Breast epithelium (tissue), 4 donors: ENCODE measurements around the gene PHKA2. TPM values are rescaled to one million over a fixed set of nuclear protein-coding genes. Genes with fewer than 3 reads are reported as not detected.

Experiments
- DNase-seq, 2 donors: peaks; one replicate each; pipeline ENCODE4 v3.0.0-alpha.2; 2019; ENCODE audit warnings: low spot score in 2 of 2
- H3K27ac ChIP-seq, 2 donors: fragments of 200-600 bp; sonication (generic) in 1 of 2; one replicate each; pipeline ENCODE4 v1.5.1; 2016 to 2019; ENCODE audit warnings: mild to moderate bottlenecking in 1 of 2
- H3K27me3 ChIP-seq, 2 donors: fragments of 200-600 bp; sonication (generic) in 1 of 2; one replicate each; pipeline versions ENCODE4 v1.5.1 to v1.6.0; 2017 to 2019; ENCODE audit warnings: control low read depth in 1 of 2, mild to moderate bottlenecking in 1 of 2
- H3K36me3 ChIP-seq: fragments of 200-600 bp; one replicate; pipeline ENCODE4 v1.5.1; 2019
- H3K4me1 ChIP-seq, 2 donors: fragments of 200-600 bp; sonication (generic); one replicate each; pipeline ENCODE4 v1.5.1; 2016 to 2019; ENCODE audit warnings: control low read depth in 1 of 2
- H3K4me3 ChIP-seq, 3 donors: fragments of 200-600 bp; sonication (generic); 1 replicate in 2 of 3; 2 replicates in 1 of 3; pipeline ENCODE4 v1.5.1; 2016 to 2019; ENCODE audit warnings: mild to moderate bottlenecking in 3 of 3, moderate library complexity in 2 of 3
- H3K9me3 ChIP-seq, 2 donors: fragments of 200-600 bp; sonication (generic) in 1 of 2; one replicate each; pipeline ENCODE4 v1.5.1; 2016 to 2019; ENCODE audit warnings: control low read depth in 1 of 2
- CTCF ChIP-seq, 3 donors: fragments of 450-650 bp; IDR thresholded peaks; one replicate each; pipeline ENCODE4 v1.5.1; 2016 to 2017; ENCODE audit warnings: antibody characterized with exemption in 3 of 3, mild to moderate bottlenecking in 3 of 3, moderate library complexity in 3 of 3
- POLR2A ChIP-seq: fragments of 450-650 bp; IDR thresholded peaks from one replicate; pipeline ENCODE4 v1.6.1; 2016; ENCODE audit warnings: antibody characterized with exemption, mild to moderate bottlenecking, moderate library complexity
- POLR2AphosphoS5 ChIP-seq, 3 donors: sonication (generic); formaldehyde crosslinking; IDR thresholded peaks; one replicate each; pipeline ENCODE4 v1.6.1; 2017; ENCODE audit warnings: antibody characterized with exemption in 3 of 3
- intact Hi-C: fragments of 100-400 bp; cut with DNase I; formaldehyde crosslinking; loops from one replicate; pipeline ENCODE4 v1.15.1; 2023; ENCODE audit warnings: low total_unique reads
- total RNA-seq, 3 donors: library from RNA; depleted of rRNA; stranded (reverse); fragments of >200 nt; gene quantifications; one replicate each; pipeline ENCODE4 v1.1.0, GENCODE V29; 2016

The PHKA2 gene
- total RNA-seq, 3 donors from 2014 or later = 22.7 to 27.1 (median 25.6) TPM

GRCh38 chrX:19003756-19004155 is 19.8 kb upstream of the PHKA2 start:
- intact Hi-C loops = no loop called here
- Histone ChIP-seq H3K27ac (no peak overlapping the region), H3K4me1 (no peaks in the 10 kb centered on the region)

GRCh38 chrX:18998653-18999052 is 14.7 kb upstream of the PHKA2 start:
- no peaks in the 10 kb centered on the region for H3K9me3 ChIP-seq
- no peaks in the 10 kb centered on the region for H3K36me3 ChIP-seq
- TF ChIP-seq POLR2AphosphoS5 (IDR thresholded peaks at IDR 0.05) (no peak), POLR2A (no peak), CTCF (IDR thresholded peaks at IDR 0.05) (no peak)
- H3K4me3 ChIP-seq = no peak overlapping the region
- DNase-seq = no peak
- intact Hi-C loops = no loop called here
- peaks cover 0 to 9% of the 10 kb centered on the region in 2 donors for H3K27me3 ChIP-seq
- H3K4me1 ChIP-seq = no peaks in the 10 kb centered on the region
- no peak overlapping the region for H3K27ac ChIP-seq

More at GRCh38 chrX:19003756-19004155, 19.8 kb upstream of the PHKA2 start:
- no peak for DNase-seq
- peaks cover 0 to 5% of the 10 kb centered on the region in 2 donors for H3K27me3 ChIP-seq
- H3K4me3 ChIP-seq = no peak overlapping the region
- TF ChIP-seq POLR2A (no peak), CTCF (IDR thresholded peaks at IDR 0.05) (no peak), POLR2AphosphoS5 (IDR thresholded peaks at IDR 0.05) (no peak)
- no peaks in the 10 kb centered on the region for H3K36me3 ChIP-seq
- H3K9me3 ChIP-seq = no peaks in the 10 kb centered on the region

GRCh38 chrX:18997916-18998315 is 14.0 kb upstream of the PHKA2 start:
- intact Hi-C loops = no loop called here
- no peak for DNase-seq
- Histone ChIP-seq H3K9me3 (no peaks in the 10 kb centered on the region), H3K36me3 (no peaks in the 10 kb centered on the region), H3K4me3 (no peak overlapping the region), H3K4me1 (no peaks in the 10 kb centered on the region), H3K27me3 (peaks cover 0 to 9% of the 10 kb centered on the region in 2 donors), H3K27ac (no peak overlapping the region)
- no peak for TF ChIP-seq CTCF (IDR thresholded peaks at IDR 0.05)
- TF ChIP-seq POLR2A = no peak
- no peak for TF ChIP-seq POLR2AphosphoS5 (IDR thresholded peaks at IDR 0.05)

DNA sequence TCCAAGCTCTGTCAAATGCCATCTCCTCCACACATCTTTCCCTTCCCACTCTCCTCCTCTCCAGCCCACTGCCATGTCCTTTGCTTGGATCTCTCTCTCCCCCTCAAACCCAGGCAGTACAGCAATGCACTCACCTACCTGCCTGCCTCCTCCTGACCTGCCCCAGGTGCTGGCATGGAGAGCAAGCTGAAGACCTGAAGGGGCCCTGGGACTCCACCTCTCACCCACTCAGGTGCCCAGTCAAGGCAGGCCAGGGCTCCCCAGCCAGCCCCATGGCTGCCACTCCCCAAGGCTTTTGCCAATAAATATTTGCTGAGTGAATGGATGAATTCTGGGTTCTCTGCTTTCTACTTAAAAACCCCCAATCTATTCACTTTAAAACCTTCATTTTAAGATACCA is 12.6 kb upstream of the PHKA2 start:
- Histone ChIP-seq H3K9me3 (no peaks in the 10 kb centered on the region), H3K4me1 (no peaks in the 10 kb centered on the region), H3K36me3 (no peaks in the 10 kb centered on the region), H3K27me3 (peaks cover 0 to 4% of the 10 kb centered on the region in 2 donors), H3K27ac (no peak overlapping the region), H3K4me3 (no peak overlapping the region)
- intact Hi-C loops = no loop called here
- TF ChIP-seq CTCF (IDR thresholded peaks at IDR 0.05) (no peak), POLR2AphosphoS5 (IDR thresholded peaks at IDR 0.05) (no peak), POLR2A (no peak)
- DNase-seq = no peak

- Histone ChIP-seq H3K4me3 (no peak overlapping the region), H3K27me3 (peaks cover 0 to 4% of the 10 kb centered on the region in 2 donors), H3K4me1 (no peaks in the 10 kb centered on the region), H3K9me3 (no peaks in the 10 kb centered on the region), H3K27ac (no peak overlapping the region), H3K36me3 (no peaks in the 10 kb centered on the region)
- intact Hi-C loops = no loop called here
- TF ChIP-seq POLR2AphosphoS5 (IDR thresholded peaks at IDR 0.05) (no peak), POLR2A (no peak), CTCF (IDR thresholded peaks at IDR 0.05) (no peak)
- no peak for DNase-seq
These were observed 11.3 kb upstream of the PHKA2 start for GRCh38 chrX:18995221-18995620.
